CD8-positive, alpha-beta memory T cell (primary cell): ENCODE measurements around the gene TRAF1. TPM values are rescaled to one million over a fixed set of nuclear protein-coding genes. Genes with fewer than 3 reads are reported as not detected.

Experiments
- CTCF ChIA-PET: fragments of 350-600 bp; sonication (Branson Sonifier 250); formaldehyde crosslinking; loops from one replicate; lab custom pipeline; 2021; ENCODE audit warnings: antibody characterized with exemption; lab: Charles Lee
- POLR2A ChIA-PET: fragments of 350-600 bp; sonication (Branson Sonifier 250); formaldehyde crosslinking; loops from one replicate; lab custom pipeline; 2021; ENCODE audit warnings: antibody characterized with exemption; lab: Charles Lee
- DNase-seq, 5 donors: peaks; one replicate each; pipeline versions ENCODE4 v3.0.0 to v3.0.0-alpha.2; 2020 to 2022; ENCODE audit warnings: mixed read lengths in 1 of 5
- H3K27ac ChIP-seq: one replicate; pipeline ENCODE4 v1.7.0; 2013; ENCODE audit warnings: low read depth, mild to moderate bottlenecking, low read length, moderate library complexity
- H3K27me3 ChIP-seq: 2 replicates; pipeline ENCODE4 v1.7.0; 2013; ENCODE audit warnings: low read length, mild to moderate bottlenecking; ENCODE audit not compliant: insufficient read depth, poor library complexity, severe bottlenecking
- H3K36me3 ChIP-seq: 2 replicates; pipeline ENCODE4 v1.7.0; 2013; ENCODE audit warnings: mild to moderate bottlenecking, low read length, moderate library complexity; ENCODE audit not compliant: insufficient read depth
- H3K4me1 ChIP-seq: 2 replicates; pipeline ENCODE4 v1.7.0; 2013; ENCODE audit warnings: mild to moderate bottlenecking, low read length, moderate library complexity; ENCODE audit not compliant: insufficient read depth
- H3K4me3 ChIP-seq: 2 replicates; pipeline ENCODE4 v1.7.0; 2013; ENCODE audit warnings: mild to moderate bottlenecking, low read length
- H3K9me3 ChIP-seq: 2 replicates; pipeline ENCODE4 v1.7.0; 2013; ENCODE audit warnings: mild to moderate bottlenecking, low read length
- H3K27ac Mint-ChIP-seq, 8 donors: one replicate each; pipeline ENCODE4 v1.8.0; 2020 to 2021; ENCODE audit warnings: mixed read lengths in 8 of 8, mild to moderate bottlenecking in 6 of 8, inconsistent platforms in 3 of 8, moderate library complexity in 3 of 8
- H3K27me3 Mint-ChIP-seq, 2 donors: one replicate each; pipeline ENCODE4 v1.8.0; 2020 to 2021; ENCODE audit warnings: mixed read lengths in 2 of 2, mild to moderate bottlenecking in 1 of 2, moderate library complexity in 1 of 2
- H3K36me3 Mint-ChIP-seq, 3 donors: one replicate each; pipeline ENCODE4 v1.8.0; 2020 to 2021; ENCODE audit warnings: mixed read lengths in 3 of 3, inconsistent platforms in 1 of 3, mild to moderate bottlenecking in 1 of 3
- H3K4me1 Mint-ChIP-seq, 3 donors: one replicate each; pipeline ENCODE4 v1.8.0; 2020 to 2021; ENCODE audit warnings: mixed read lengths in 3 of 3, inconsistent platforms in 1 of 3, mild to moderate bottlenecking in 1 of 3
- H3K4me3 Mint-ChIP-seq, 7 donors: one replicate each; pipeline ENCODE4 v1.8.0; 2020 to 2021; ENCODE audit warnings: mixed read lengths in 7 of 7, mild to moderate bottlenecking in 6 of 7, moderate library complexity in 4 of 7, inconsistent platforms in 2 of 7
- H3K9me3 Mint-ChIP-seq, 5 donors: one replicate each; pipeline ENCODE4 v1.8.0; 2020 to 2022; ENCODE audit warnings: mixed read lengths in 5 of 5, mild to moderate bottlenecking in 3 of 5, moderate library complexity in 2 of 5, inconsistent platforms in 1 of 5
- polyA plus RNA-seq: library from polyadenylated mRNA; unstranded; fragments of 300-500 nt; fragmentation: Illumina TruSeq; gene quantifications from one replicate; pipeline ENCODE4 v1.2.3, GENCODE V29; 2021
- total RNA-seq, 2 experiments: library from RNA; stranded (reverse); gene quantifications; one replicate each; pipeline ENCODE4 v1.2.3, GENCODE V29; 2021

TRAF1 gene
- total and polyA plus RNA-seq, 3 experiments from 2014 or later = 12.1 to 322 (median 316) TPM

GRCh38 chr9:120921661-120922181 lies 4.9 kb downstream of the TRAF1 start:
- ChIA-PET CTCF (interaction anchor here (1.2 to 20.8 kb wide), 6 partner anchors 9 to 50 kb away, joined by 3 to 363 read pairs (median 6); partner anchors contain the start of gene PHF19), POLR2A (interaction anchor here (0.6 to 9.3 kb wide), 9 partner anchors 8 to 129 kb away, joined by 3 to 92 read pairs (median 4); partner anchors contain the start of genes FBXW2 and PHF19)
- H3K9me3 ChIP-seq = no peaks in the 10 kb centered on the region
- H3K27me3 Mint-ChIP-seq = no peaks in the 10 kb centered on the region
- peak overlapping the region; percentile 91 to 99 (median 96) for H3K4me3 Mint-ChIP-seq
- DNase-seq = no peak
- peak overlapping the region; percentile 42 for H3K4me3 ChIP-seq
- H3K27ac Mint-ChIP-seq = peak overlapping the region; percentile 95 to 100 (median 99)
- no peaks in the 10 kb centered on the region for H3K9me3 Mint-ChIP-seq
- H3K36me3 ChIP-seq = peaks cover 25% of the 10 kb centered on the region
- H3K27me3 ChIP-seq = no peaks in the 10 kb centered on the region
- peaks cover 90 to 98% (median 92%) of the 10 kb centered on the region in 3 donors for H3K4me1 Mint-ChIP-seq
- H3K27ac ChIP-seq = no peak overlapping the region
- H3K36me3 Mint-ChIP-seq = peaks cover 33 to 96% (median 42%) of the 10 kb centered on the region in 3 donors
- peaks cover 95% of the 10 kb centered on the region for H3K4me1 ChIP-seq

GRCh38 chr9:120920806-120921178 lies 5.8 kb downstream of the TRAF1 start:
- peaks cover 25% of the 10 kb centered on the region for H3K36me3 ChIP-seq
- Mint-ChIP-seq H3K27ac (peak overlapping the region; percentile 95 to 100 (median 99)), H3K4me1 (peaks cover 92 to 98% (median 92%) of the 10 kb centered on the region in 3 donors), H3K9me3 (no peaks in the 10 kb centered on the region), H3K36me3 (peaks cover 40 to 95% (median 51%) of the 10 kb centered on the region in 3 donors), H3K27me3 (no peaks in the 10 kb centered on the region), H3K4me3 (peak overlapping the region; percentile 91 to 99 (median 96))
- peaks cover 98% of the 10 kb centered on the region for H3K4me1 ChIP-seq
- peak overlapping the region; percentile 29 for H3K27ac ChIP-seq
- ChIA-PET CTCF (interaction anchor here (1.3 to 20.8 kb wide), 6 partner anchors 9 to 49 kb away, joined by 3 to 363 read pairs (median 6); partner anchors contain the start of gene PHF19), POLR2A (interaction anchor here (1.1 to 9.3 kb wide), 8 partner anchors 9 to 34 kb away, joined by 4 to 92 read pairs (median 22); no protein-coding TSS in a partner anchor)
- no peak for DNase-seq
- H3K27me3 ChIP-seq = no peaks in the 10 kb centered on the region
- H3K9me3 ChIP-seq = no peaks in the 10 kb centered on the region
- peak overlapping the region; percentile 42 for H3K4me3 ChIP-seq

GRCh38 chr9:120919843-120920805 lies 6.5 kb downstream of the TRAF1 start:
- no peaks in the 10 kb centered on the region for H3K9me3 ChIP-seq
- Mint-ChIP-seq H3K9me3 (no peaks in the 10 kb centered on the region), H3K27me3 (no peaks in the 10 kb centered on the region), H3K4me3 (peak overlapping the region; percentile 91 to 99 (median 96)), H3K4me1 (peaks cover 87 to 99% (median 97%) of the 10 kb centered on the region in 3 donors), H3K36me3 (peaks cover 40 to 91% (median 51%) of the 10 kb centered on the region in 3 donors), H3K27ac (peak overlapping the region; percentile 95 to 100 (median 98))
- peaks cover 28% of the 10 kb centered on the region for H3K36me3 ChIP-seq
- peaks cover 97% of the 10 kb centered on the region for H3K4me1 ChIP-seq
- H3K4me3 ChIP-seq = peak overlapping the region; percentile 42
- no peaks in the 10 kb centered on the region for H3K27me3 ChIP-seq
- peak in 4 of 5 donors; percentile 33 to 61 (median 43) for DNase-seq
- ChIA-PET CTCF (interaction anchor here (0.7 to 20.8 kb wide), 9 partner anchors 9 to 48 kb away, joined by 3 to 363 read pairs (median 5); partner anchors contain the start of gene PHF19), POLR2A (interaction anchor here (0.6 to 8.7 kb wide), 12 partner anchors 9 to 127 kb away, joined by 4 to 92 read pairs (median 6); partner anchors contain the start of gene FBXW2)
- H3K27ac ChIP-seq = peak overlapping the region; percentile 29

- CTCF ChIA-PET = interaction anchor here (0.7 to 20.8 kb wide), 8 partner anchors 9 to 47 kb away, joined by 3 to 363 read pairs (median 5); partner anchors contain the start of gene PHF19
- Mint-ChIP-seq H3K27ac (peak overlapping the region; percentile 95 to 100 (median 98)), H3K4me3 (peak overlapping the region; percentile 91 to 99 (median 96)), H3K27me3 (no peaks in the 10 kb centered on the region), H3K9me3 (no peaks in the 10 kb centered on the region), H3K36me3 (peaks cover 42 to 92% (median 57%) of the 10 kb centered on the region in 3 donors), H3K4me1 (peaks cover 85 to 100% (median 96%) of the 10 kb centered on the region in 3 donors)
- POLR2A ChIA-PET = interaction anchor here (0.8 to 8.7 kb wide), 11 partner anchors 8 to 126 kb away, joined by 4 to 92 read pairs (median 7); partner anchors contain the start of gene FBXW2
- H3K9me3 ChIP-seq = no peaks in the 10 kb centered on the region
- H3K36me3 ChIP-seq = peaks cover 37% of the 10 kb centered on the region
- H3K27ac ChIP-seq = no peak overlapping the region
- no peaks in the 10 kb centered on the region for H3K27me3 ChIP-seq
- H3K4me1 ChIP-seq = peaks cover 97% of the 10 kb centered on the region
- no peak for DNase-seq
- H3K4me3 ChIP-seq = peak overlapping the region; percentile 42
Observed at GRCh38 chr9:120918931-120919842, 7.4 kb downstream of the TRAF1 start.

GRCh38 chr9:120917929-120918762 lies 8.4 kb downstream of the TRAF1 start:
- Mint-ChIP-seq H3K9me3 (no peaks in the 10 kb centered on the region), H3K4me1 (peaks cover 80 to 98% (median 92%) of the 10 kb centered on the region in 3 donors), H3K36me3 (peaks cover 43 to 91% (median 49%) of the 10 kb centered on the region in 3 donors), H3K27me3 (no peaks in the 10 kb centered on the region), H3K4me3 (peak overlapping the region; percentile 60 to 96 (median 96)), H3K27ac (peak overlapping the region; percentile 89 to 100 (median 98))
- ChIA-PET POLR2A (interaction anchor here (1.6 to 5.1 kb wide), 7 partner anchors 8 to 45 kb away, joined by 7 to 36 read pairs (median 15); partner anchors contain the start of gene TRAF1), CTCF (interaction anchor here (2.5 to 20.8 kb wide), 4 partner anchors 14 to 46 kb away, joined by 17 to 363 read pairs (median 20); partner anchors contain the start of gene PHF19)
- Histone ChIP-seq H3K27ac (no peak overlapping the region), H3K4me3 (no peak overlapping the region), H3K27me3 (no peaks in the 10 kb centered on the region), H3K9me3 (no peaks in the 10 kb centered on the region), H3K4me1 (peaks cover 96% of the 10 kb centered on the region), H3K36me3 (peaks cover 48% of the 10 kb centered on the region)
- no peak for DNase-seq
